HG03469 (cell line): ENCODE data around the gene ADGRF3.
"Not testable (repeated sequence)": the region's sequence is repeated elsewhere in the genome, so short reads cannot be mapped to it uniquely, and the experiment has no call there.

Experiments
- ATAC-seq: cut with Tn5 transposase; IDR thresholded peaks from one replicate; pipeline ENCODE4 v1.9.1; 2021; ENCODE audit warnings: mild to moderate bottlenecking, moderate library complexity, moderate number of reproducible peaks; ENCODE audit not compliant: unreplicated experiment

The ADGRF3 gene

GRCh38 chr2:26283606-26284005, 63.0 kb downstream of the ADGRF3 start:
- ATAC-seq: no peak

GRCh38 chr2:26281226-26281625, 65.4 kb downstream of the ADGRF3 start:
- no peak for ATAC-seq

GRCh38 chr2:26279886-26280285, 66.7 kb downstream of the ADGRF3 start:
- ATAC-seq: no peak

- no peak for ATAC-seq
Observed at GRCh38 chr2:26276484-26277227, 69.9 kb downstream of the ADGRF3 start.

- ATAC-seq: no peak
Observed at GRCh38 chr2:26274058-26274613, 72.5 kb downstream of the ADGRF3 start.

GRCh38 chr2:26273501-26273900, 73.1 kb downstream of the ADGRF3 start:
- ATAC-seq: no peak

GRCh38 chr2:26270373-26270772, 76.2 kb downstream of the ADGRF3 start:
- no peak for ATAC-seq

- ATAC-seq: no peak
Observed at GRCh38 chr2:26269571-26270158, 76.9 kb downstream of the ADGRF3 start.

GRCh38 chr2:26268670-26269385, 77.8 kb downstream of the ADGRF3 start:
- ATAC-seq: not testable (repeated sequence)

- no peak for ATAC-seq
Observed at GRCh38 chr2:26268213-26268612, 78.4 kb downstream of the ADGRF3 start.

GRCh38 chr2:26258836-26259235, 87.8 kb downstream of the ADGRF3 start:
- not testable (repeated sequence) for ATAC-seq
